HG03159 (cell line): ENCODE results near the gene HPCAL1.

Source experiments
- ATAC-seq: cut with Tn5 transposase; IDR thresholded peaks from one replicate; pipeline ENCODE4 v1.9.1; 2021; ENCODE audit warnings: mild to moderate bottlenecking, moderate library complexity; ENCODE audit not compliant: unreplicated experiment

The HPCAL1 gene

GRCh38 chr2:10300997-10301940, 1.4 kb upstream of the HPCAL1 start:
- no peak for ATAC-seq

DNA sequence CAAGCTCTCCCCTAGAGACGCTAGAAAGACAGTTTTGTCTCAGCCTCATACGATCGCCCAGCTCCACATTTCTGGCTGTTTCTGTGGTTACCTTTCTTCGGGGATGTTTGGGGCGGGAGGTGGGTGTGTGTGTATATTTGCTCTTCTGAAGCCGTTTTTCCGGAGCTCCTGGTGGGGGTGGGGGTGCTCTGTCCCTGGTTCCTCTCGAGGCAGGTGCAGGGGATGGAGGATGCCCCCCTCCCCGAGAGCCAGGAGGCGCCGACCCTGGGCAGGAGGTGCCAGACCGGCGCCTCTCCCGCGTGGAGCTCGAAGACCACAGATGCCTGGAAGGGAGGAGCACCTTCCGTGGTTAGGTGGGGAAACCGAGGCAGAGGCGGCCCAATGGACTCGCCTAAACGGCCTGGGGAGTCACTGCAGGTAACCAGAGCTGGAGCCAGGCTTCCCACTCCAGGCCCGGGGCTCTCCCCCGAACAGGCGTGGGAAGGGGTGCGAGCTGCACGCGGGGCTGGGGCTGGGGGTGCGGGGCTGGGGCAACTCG, 694 bp upstream of the HPCAL1 start:
- no peak for ATAC-seq

- peak; percentile 10 for ATAC-seq
Observed at GRCh38 chr2:10303181-10303693, 533 bp downstream of the HPCAL1 start.

GRCh38 chr2:10303694-10304378, 1.1 kb downstream of the HPCAL1 start:
- no peak for ATAC-seq

GRCh38 chr2:10304458-10305253, 2.0 kb downstream of the HPCAL1 start:
- ATAC-seq = no peak

- ATAC-seq = no peak
Observed at GRCh38 chr2:10305254-10305635, 2.5 kb downstream of the HPCAL1 start.

- ATAC-seq = no peak
Observed at GRCh38 chr2:10305715-10306114, 3.0 kb downstream of the HPCAL1 start.

DNA sequence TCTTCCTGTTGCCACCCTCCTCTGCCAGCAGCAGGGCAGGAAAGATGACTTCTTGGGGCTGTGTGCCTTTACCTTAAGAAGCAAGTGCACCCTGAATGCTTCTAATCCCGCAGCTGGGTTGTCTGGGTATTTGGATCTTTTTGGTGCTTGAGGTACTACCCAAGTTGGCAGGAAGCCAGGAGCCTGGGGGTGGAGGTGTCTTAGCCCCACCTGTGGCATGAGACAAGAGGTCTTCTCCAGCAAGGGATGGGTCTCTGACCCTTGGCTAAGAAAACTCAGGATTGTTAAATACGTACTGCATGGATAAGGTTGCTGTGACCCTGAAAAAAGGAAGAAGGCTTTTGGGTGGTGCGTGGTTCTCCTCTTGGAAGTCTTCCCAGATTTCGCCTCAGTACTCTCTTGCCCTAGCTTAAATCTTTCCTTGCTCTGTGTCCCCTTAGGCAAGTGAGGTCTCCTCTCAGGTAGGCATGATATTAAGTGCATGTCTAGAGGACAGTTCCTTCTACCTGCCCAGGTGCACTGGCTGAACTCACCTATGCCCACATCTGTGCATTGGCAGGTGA, 4.3 kb downstream of the HPCAL1 start:
- no peak for ATAC-seq

- ATAC-seq = no peak
Observed at GRCh38 chr2:10307561-10308156, 5.0 kb downstream of the HPCAL1 start.

DNA sequence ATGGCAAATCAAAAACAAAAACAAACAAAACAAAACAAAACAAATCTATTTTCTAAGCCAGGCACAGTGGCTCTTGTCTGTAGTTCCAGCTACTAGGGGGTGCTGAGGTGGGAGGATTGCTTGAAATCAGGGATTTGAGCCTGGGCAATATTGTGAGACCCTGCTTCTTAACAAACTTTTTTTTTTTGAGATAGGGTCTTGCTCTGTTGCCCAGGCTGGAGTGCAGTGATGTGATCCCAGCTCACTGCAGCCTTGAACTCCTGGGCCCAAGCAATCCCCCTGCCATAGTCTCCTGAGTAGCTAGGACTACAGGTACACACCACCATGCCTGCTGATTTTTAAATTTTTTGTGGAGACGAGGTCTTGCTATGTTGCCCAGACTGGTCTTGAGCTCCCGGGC, 6.2 kb downstream of the HPCAL1 start:
- ATAC-seq = no peak

- ATAC-seq = no peak
Observed at GRCh38 chr2:10309286-10309685, 6.6 kb downstream of the HPCAL1 start.

GRCh38 chr2:10310309-10310888, 7.7 kb downstream of the HPCAL1 start:
- no peak for ATAC-seq

DNA sequence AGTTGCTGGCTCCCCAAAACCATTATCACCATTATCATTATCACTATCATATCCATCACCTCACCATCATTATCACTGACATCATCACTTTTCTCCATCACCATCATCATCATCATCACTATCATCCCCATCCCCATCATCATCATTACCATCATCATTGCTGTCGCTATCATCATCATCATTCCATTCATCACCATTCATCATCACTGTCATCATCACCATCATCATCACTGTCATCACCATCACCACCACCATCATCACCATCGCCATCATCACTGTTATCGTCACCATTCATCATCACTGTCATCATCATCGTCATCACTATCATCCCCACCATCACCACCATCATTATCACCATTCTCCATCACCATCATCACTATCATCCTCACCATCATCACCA, 9.0 kb downstream of the HPCAL1 start:
- no peak for ATAC-seq

- no peak for ATAC-seq
Observed at GRCh38 chr2:10312437-10312957, 9.8 kb downstream of the HPCAL1 start.

- ATAC-seq = no peak
Observed at GRCh38 chr2:10316336-10316735, 13.6 kb downstream of the HPCAL1 start.

DNA sequence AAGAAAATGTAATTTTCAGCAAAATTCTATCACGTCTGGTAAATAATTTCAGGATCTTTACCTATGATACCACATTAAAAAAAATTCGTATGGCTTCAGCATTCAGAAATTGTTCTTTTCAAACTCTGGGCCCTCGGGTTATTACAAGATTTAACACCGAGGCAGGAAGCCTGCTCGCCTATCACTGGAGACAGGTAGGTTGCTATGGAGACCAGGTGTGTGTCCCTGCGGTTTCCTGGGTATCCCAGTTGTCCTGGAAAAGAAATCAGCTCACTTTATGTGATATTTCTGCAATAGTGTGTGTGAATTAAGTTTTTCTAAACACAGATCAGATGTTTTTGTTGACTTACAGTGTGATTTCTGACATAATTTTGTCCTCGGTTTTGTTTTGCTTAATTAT, 14.2 kb downstream of the HPCAL1 start:
- no peak for ATAC-seq

GRCh38 chr2:10317646-10318045, 14.9 kb downstream of the HPCAL1 start:
- ATAC-seq = no peak

GRCh38 chr2:10318345-10318744, 15.6 kb downstream of the HPCAL1 start:
- no peak for ATAC-seq

GRCh38 chr2:10319892-10320574, 17.3 kb downstream of the HPCAL1 start:
- no peak for ATAC-seq
